ENCODE data around the gene SEMA6A.

Gene SEMA6A

GRCh38 chr5:116492776-116493175 lies 81.8 kb downstream of the SEMA6A start:
- Histone ChIP-seq H3K36me3 (peaks cover 6% of the 10 kb centered on the region; the same call in 1 of the 2 replicates), H3K4me3 (ENCODE audit: low read depth, low read length) (no peak overlapping the region), H3K27ac (no peak overlapping the region), H3K27me3 (ENCODE audit: insufficient read depth, low read depth, severe bottlenecking) (no peaks in the 10 kb centered on the region), H3K9me3 (ENCODE audit: severe bottlenecking) (no peaks in the 10 kb centered on the region)
- no peak for TF ChIP-seq CTCF (IDR thresholded peaks at IDR 0.05; ENCODE audit: low read depth, low read length)
- DNase-seq, result no peak

- no peak overlapping the region for H3K4me3 ChIP-seq (ENCODE audit: low read depth, low read length)
- no peak for DNase-seq
- no peaks in the 10 kb centered on the region for H3K9me3 ChIP-seq (ENCODE audit: severe bottlenecking)
- no peak for TF ChIP-seq CTCF (IDR thresholded peaks at IDR 0.05; ENCODE audit: low read depth, low read length)
- H3K36me3 ChIP-seq, result peaks cover 6% of the 10 kb centered on the region; the same call in 1 of the 2 replicates
- no peaks in the 10 kb centered on the region for H3K27me3 ChIP-seq (ENCODE audit: insufficient read depth, low read depth, severe bottlenecking)
- no peak overlapping the region for H3K27ac ChIP-seq
These were observed 82.5 kb downstream of the SEMA6A start for GRCh38 chr5:116492016-116492623.

GRCh38 chr5:116488356-116489041 lies 86.1 kb downstream of the SEMA6A start:
- Histone ChIP-seq H3K9me3 (ENCODE audit: severe bottlenecking) (no peaks in the 10 kb centered on the region), H3K27ac (no peak overlapping the region), H3K27me3 (ENCODE audit: insufficient read depth, low read depth, severe bottlenecking) (no peaks in the 10 kb centered on the region), H3K4me3 (ENCODE audit: low read depth, low read length) (no peak overlapping the region), H3K36me3 (peaks cover 3% of the 10 kb centered on the region)
- no peak for DNase-seq
- no peak for TF ChIP-seq CTCF (IDR thresholded peaks at IDR 0.05; ENCODE audit: low read depth, low read length)

- no peak for DNase-seq
- H3K36me3 ChIP-seq, result peaks cover 3% of the 10 kb centered on the region
These were observed 87.6 kb downstream of the SEMA6A start for GRCh38 chr5:116487045-116487444.

GRCh38 chr5:116486588-116486987 lies 88.0 kb downstream of the SEMA6A start:
- Histone ChIP-seq H3K4me3 (ENCODE audit: low read depth, low read length) (no peak overlapping the region), H3K9me3 (ENCODE audit: severe bottlenecking) (no peaks in the 10 kb centered on the region), H3K36me3 (peaks cover 2% of the 10 kb centered on the region), H3K27ac (no peak overlapping the region), H3K27me3 (ENCODE audit: insufficient read depth, low read depth, severe bottlenecking) (no peaks in the 10 kb centered on the region)
- no peak for DNase-seq
- no peak for TF ChIP-seq CTCF (IDR thresholded peaks at IDR 0.05; ENCODE audit: low read depth, low read length)

More at GRCh38 chr5:116487045-116487444, 87.6 kb downstream of the SEMA6A start:
- TF ChIP-seq CTCF (IDR thresholded peaks at IDR 0.05; ENCODE audit: low read depth, low read length), result no peak
- Histone ChIP-seq H3K4me3 (ENCODE audit: low read depth, low read length) (no peak overlapping the region), H3K27me3 (ENCODE audit: insufficient read depth, low read depth, severe bottlenecking) (no peaks in the 10 kb centered on the region), H3K27ac (no peak overlapping the region), H3K9me3 (ENCODE audit: severe bottlenecking) (no peaks in the 10 kb centered on the region)
